NCI-H748 (cell line): ENCODE data around the gene TNS3.

Experiments
- DNase-seq: peaks from one replicate; lab custom pipeline; 2025; ENCODE audit not compliant: unreplicated experiment; lab: John Stamatoyannopoulos, UW

TNS3 gene

GRCh38 chr7:47356261-47356660, 225.7 kb downstream of the TNS3 start:
- no peak for DNase-seq

GRCh38 chr7:47355684-47356083, 226.2 kb downstream of the TNS3 start:
- no peak for DNase-seq

GRCh38 chr7:47354831-47355541, 226.9 kb downstream of the TNS3 start:
- DNase-seq, result no peak

GRCh38 chr7:47354071-47354470, 227.8 kb downstream of the TNS3 start:
- DNase-seq, result no peak

- DNase-seq, result no peak
Observed at GRCh38 chr7:47352394-47352968, 229.4 kb downstream of the TNS3 start.

GRCh38 chr7:47351233-47352154, 230.4 kb downstream of the TNS3 start:
- DNase-seq, result peak; percentile 16

GRCh38 chr7:47350425-47350824, 231.5 kb downstream of the TNS3 start:
- no peak for DNase-seq

- no peak for DNase-seq
Observed at GRCh38 chr7:47349401-47349800, 232.5 kb downstream of the TNS3 start.

- DNase-seq, result no peak
Observed at GRCh38 chr7:47347816-47348385, 234.0 kb downstream of the TNS3 start.

GRCh38 chr7:47347346-47347745, 234.6 kb downstream of the TNS3 start:
- no peak for DNase-seq

- DNase-seq, result no peak
Observed at GRCh38 chr7:47346377-47346914, 235.5 kb downstream of the TNS3 start.

- DNase-seq, result no peak
Observed at GRCh38 chr7:47345857-47346298, 236.0 kb downstream of the TNS3 start.

- DNase-seq, result no peak
Observed at GRCh38 chr7:47344171-47344955, 237.5 kb downstream of the TNS3 start.

- no peak for DNase-seq
Observed at GRCh38 chr7:47343061-47343455, 238.9 kb downstream of the TNS3 start.

- no peak for DNase-seq
Observed at GRCh38 chr7:47342296-47343060, 239.4 kb downstream of the TNS3 start.

GRCh38 chr7:47340517-47340916, 241.4 kb downstream of the TNS3 start:
- no peak for DNase-seq

GRCh38 chr7:47338026-47338425, 243.9 kb downstream of the TNS3 start:
- no peak for DNase-seq

- DNase-seq, result no peak
Observed at GRCh38 chr7:47337531-47337930, 244.4 kb downstream of the TNS3 start.
